Gastroesophageal sphincter (tissue), 4 donors: ENCODE data around the gene ZSWIM1. TPM values are rescaled to one million over a fixed set of nuclear protein-coding genes. Genes with fewer than 3 reads are reported as not detected.

ENCODE experiments used
- ATAC-seq: fragments of 150-250 bp; one replicate; pipeline ENCODE4 v1.9.1; 2016; ENCODE audit warnings: mild to moderate bottlenecking, moderate library complexity
- H3K27ac ChIP-seq, 4 donors: fragments of 200-600 bp; sonication (generic) in 3 of 4; 1 replicate in 3 of 4; 2 replicates in 1 of 4; pipeline ENCODE4 v1.5.1; 2016 to 2019
- H3K27me3 ChIP-seq: fragments of 200-600 bp; sonication (generic); one replicate; pipeline ENCODE4 v1.5.1; 2019
- H3K36me3 ChIP-seq, 2 donors: fragments of 200-600 bp; sonication (generic); one replicate each; pipeline ENCODE4 v1.5.1; 2019; ENCODE audit warnings: control low read depth in 1 of 2
- H3K4me1 ChIP-seq, 3 donors: fragments of 200-600 bp; sonication (generic); 1 replicate in 2 of 3; 2 replicates in 1 of 3; pipeline ENCODE4 v1.5.1; 2016 to 2019; ENCODE audit warnings: control low read depth in 2 of 3
- H3K4me3 ChIP-seq, 2 donors: fragments of 200-600 bp; sonication (generic); one replicate each; pipeline ENCODE4 v1.5.1; 2019; ENCODE audit warnings: mild to moderate bottlenecking in 1 of 2, moderate library complexity in 1 of 2
- H3K9me3 ChIP-seq, 3 donors: fragments of 200-600 bp; sonication (generic); one replicate each; pipeline ENCODE4 v1.5.1; 2017 to 2019; ENCODE audit warnings: control low read depth in 2 of 3
- CTCF ChIP-seq, 4 experiments: fragments of 200-600 bp in 2 of 4; fragments of 450-650 bp in 2 of 4; sonication (generic) in 1 of 4; IDR thresholded peaks; one replicate each; pipeline ENCODE4 v1.5.1; 2017 to 2019; ENCODE audit warnings: antibody characterized with exemption in 4 of 4, mild to moderate bottlenecking in 2 of 4, moderate library complexity in 2 of 4
- EP300 ChIP-seq: sonication (generic); formaldehyde crosslinking; IDR thresholded peaks from one replicate; pipeline ENCODE4 v1.6.1; 2017; ENCODE audit warnings: antibody characterized with exemption, mild to moderate bottlenecking
- POLR2A ChIP-seq, 2 donors: fragments of 450-650 bp; IDR thresholded peaks; one replicate each; pipeline ENCODE4 v1.6.1; 2017; ENCODE audit warnings: antibody characterized with exemption in 2 of 2, mild to moderate bottlenecking in 2 of 2, moderate library complexity in 1 of 2
- POLR2AphosphoS5 ChIP-seq: sonication (generic); formaldehyde crosslinking; IDR thresholded peaks from one replicate; pipeline ENCODE4 v1.6.1; 2017; ENCODE audit warnings: antibody characterized with exemption
- WGBS, 2 donors: methylation state at CpG; one replicate each; pipeline ENCODE4 v1.1.5; 2018; ENCODE audit warnings: low coverage in 1 of 2; 5-methylcytosine and 5-hydroxymethylcytosine counted together
- total RNA-seq, 4 donors: library from RNA; depleted of rRNA; stranded (reverse); fragments of >200 nt; gene quantifications; one replicate each; pipeline ENCODE4 v1.1.0, GENCODE V29; 2016

ZSWIM1 gene
- total RNA-seq, 4 donors from 2014 or later = 6.6 to 11.9 (median 9.1) TPM

- H3K9me3 ChIP-seq = no peaks in the 10 kb centered on the region
- H3K4me3 ChIP-seq = no peak overlapping the region
- peaks cover 0 to 31% of the 10 kb centered on the region in 2 donors for H3K36me3 ChIP-seq
- H3K4me1 ChIP-seq = no peaks in the 10 kb centered on the region
- no peak for TF ChIP-seq POLR2AphosphoS5
- TF ChIP-seq POLR2A (IDR thresholded peaks at IDR 0.05) = no peak
- no peak for TF ChIP-seq CTCF (IDR thresholded peaks at IDR 0.05)
- no peak for TF ChIP-seq EP300
- H3K27ac ChIP-seq = no peak overlapping the region
- WGBS, 2 donors = 66 to 77% methylated on average over 3 to 4 of the region's 4 CpGs
- no peaks in the 10 kb centered on the region for H3K27me3 ChIP-seq
- no peak for ATAC-seq
These were observed 6.5 kb upstream of the ZSWIM1 start for GRCh38 chr20:45874576-45874975.

GRCh38 chr20:45878076-45878761, 2.8 kb upstream of the ZSWIM1 start:
- Histone ChIP-seq H3K9me3 (no peaks in the 10 kb centered on the region), H3K4me1 (peaks cover 0 to 27% (median 6%) of the 10 kb centered on the region in 3 donors), H3K27me3 (no peaks in the 10 kb centered on the region), H3K27ac (peak overlapping the region in 2 of 4 donors; percentile 23 to 57), H3K4me3 (no peak overlapping the region), H3K36me3 (peaks cover 0 to 34% of the 10 kb centered on the region in 2 donors)
- TF ChIP-seq POLR2A (IDR thresholded peaks at IDR 0.05) = no peak
- TF ChIP-seq EP300 = no peak
- no peak for TF ChIP-seq CTCF (IDR thresholded peaks at IDR 0.05)
- no peak for TF ChIP-seq POLR2AphosphoS5
- peak; percentile 46 for ATAC-seq
- WGBS, 2 donors = 80% methylated on average over 2 of the region's 13 CpGs; no CpG with 5 or more reads in 1 of the 2 donors

- peaks cover 0 to 47% (median 6%) of the 10 kb centered on the region in 3 donors for H3K4me1 ChIP-seq
- no peaks in the 10 kb centered on the region for H3K27me3 ChIP-seq
- H3K36me3 ChIP-seq = peaks cover 0 to 64% of the 10 kb centered on the region in 2 donors
- no peaks in the 10 kb centered on the region for H3K9me3 ChIP-seq
- TF ChIP-seq CTCF (IDR thresholded peaks at IDR 0.05) (no peak), POLR2A (IDR thresholded peaks at IDR 0.05) (no peak), POLR2AphosphoS5 (no peak), EP300 (no peak)
- WGBS, 2 donors = 75 to 100% methylated on average over 1 to 4 of the region's 4 CpGs
- H3K27ac ChIP-seq = no peak overlapping the region
- no peak for ATAC-seq
- H3K4me3 ChIP-seq = no peak overlapping the region
These were observed 1.6 kb downstream of the ZSWIM1 start for GRCh38 chr20:45882469-45883099.

GRCh38 chr20:45883100-45883469, 2.1 kb downstream of the ZSWIM1 start:
- H3K4me1 ChIP-seq = peaks cover 0 to 49% (median 6%) of the 10 kb centered on the region in 3 donors
- no peaks in the 10 kb centered on the region for H3K9me3 ChIP-seq
- H3K4me3 ChIP-seq = no peak overlapping the region
- no peaks in the 10 kb centered on the region for H3K27me3 ChIP-seq
- peaks cover 0 to 64% of the 10 kb centered on the region in 2 donors for H3K36me3 ChIP-seq
- 67% methylated on average over 5 of the region's 9 CpGs; no CpG with 5 or more reads in 1 of the 2 donors for WGBS, 2 donors
- no peak for ATAC-seq
- TF ChIP-seq POLR2AphosphoS5 = no peak
- no peak for TF ChIP-seq POLR2A (IDR thresholded peaks at IDR 0.05)
- no peak for TF ChIP-seq EP300
- no peak for TF ChIP-seq CTCF (IDR thresholded peaks at IDR 0.05)
- H3K27ac ChIP-seq = no peak overlapping the region
